HG03521 (cell line): ENCODE data around the gene CYP4F8.
"Not testable (repeated sequence)": the region's sequence is repeated elsewhere in the genome, so short reads cannot be mapped to it uniquely, and the experiment has no call there.

Source experiments
- ATAC-seq: cut with Tn5 transposase; IDR thresholded peaks from one replicate; pipeline ENCODE4 v1.9.1; 2021; ENCODE audit warnings: mild to moderate bottlenecking, moderate library complexity; ENCODE audit not compliant: unreplicated experiment

The CYP4F8 gene

GRCh38 chr19:15614507-15615379 is at the start of gene CYP4F8:
Gene CYP4F8 (plus strand): TSS chr19:15615218. CDS start chr19:15615617, 399 bp downstream.
- no peak for ATAC-seq

GRCh38 chr19:15570420-15570819 is 44.6 kb upstream of the CYP4F8 start:
- ATAC-seq: no peak

DNA sequence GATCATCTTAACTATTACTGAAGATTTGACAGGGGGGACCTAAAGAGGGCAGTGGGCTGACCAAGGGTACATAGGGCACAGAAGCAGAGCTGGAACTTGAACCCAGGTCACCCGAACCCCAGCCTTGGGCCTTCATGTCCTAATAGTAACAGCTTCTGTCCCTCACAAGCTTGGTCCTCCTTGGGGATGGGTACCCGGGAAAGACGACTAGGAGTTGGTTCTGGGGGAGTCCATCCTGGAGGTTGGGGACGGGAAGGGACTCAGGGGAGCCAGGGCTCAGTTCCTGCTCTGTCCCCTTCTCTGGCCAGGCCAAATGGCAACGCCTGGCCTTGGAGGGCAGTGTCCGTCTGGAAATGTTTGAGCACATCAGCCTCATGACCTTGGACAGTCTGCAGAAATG is 39.6 kb upstream of the CYP4F8 start:
- no peak for ATAC-seq

DNA sequence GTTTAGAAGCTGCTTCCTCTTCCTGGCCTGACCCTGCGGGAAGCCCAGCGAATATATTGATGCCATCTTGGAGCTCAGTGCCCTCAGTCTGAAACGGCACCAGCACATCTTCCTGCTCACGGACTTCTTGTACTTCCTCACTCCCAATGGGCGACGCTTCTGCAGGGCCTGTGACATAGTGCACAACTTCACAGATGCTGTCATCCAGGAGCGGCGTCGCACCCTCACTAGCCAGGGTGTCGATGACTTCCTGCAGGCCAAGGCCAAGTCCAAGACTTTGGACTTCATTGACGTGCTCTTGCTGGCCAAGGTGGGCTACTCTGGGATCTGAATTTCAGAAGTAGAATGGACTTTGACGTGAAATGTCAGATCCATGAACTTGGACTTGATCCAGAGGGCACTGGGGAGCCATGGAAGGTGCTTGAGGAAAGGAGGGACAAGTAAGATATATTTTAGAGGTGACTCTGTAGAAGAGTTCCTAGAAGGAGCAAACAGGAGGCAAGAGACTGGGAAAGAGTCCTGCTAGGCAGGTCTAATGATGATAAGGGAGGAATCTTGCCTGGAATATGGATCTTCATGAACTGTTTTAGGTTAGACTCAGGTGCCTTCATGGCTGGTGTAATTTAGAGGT is 38.4 kb upstream of the CYP4F8 start:
- ATAC-seq: no peak

DNA sequence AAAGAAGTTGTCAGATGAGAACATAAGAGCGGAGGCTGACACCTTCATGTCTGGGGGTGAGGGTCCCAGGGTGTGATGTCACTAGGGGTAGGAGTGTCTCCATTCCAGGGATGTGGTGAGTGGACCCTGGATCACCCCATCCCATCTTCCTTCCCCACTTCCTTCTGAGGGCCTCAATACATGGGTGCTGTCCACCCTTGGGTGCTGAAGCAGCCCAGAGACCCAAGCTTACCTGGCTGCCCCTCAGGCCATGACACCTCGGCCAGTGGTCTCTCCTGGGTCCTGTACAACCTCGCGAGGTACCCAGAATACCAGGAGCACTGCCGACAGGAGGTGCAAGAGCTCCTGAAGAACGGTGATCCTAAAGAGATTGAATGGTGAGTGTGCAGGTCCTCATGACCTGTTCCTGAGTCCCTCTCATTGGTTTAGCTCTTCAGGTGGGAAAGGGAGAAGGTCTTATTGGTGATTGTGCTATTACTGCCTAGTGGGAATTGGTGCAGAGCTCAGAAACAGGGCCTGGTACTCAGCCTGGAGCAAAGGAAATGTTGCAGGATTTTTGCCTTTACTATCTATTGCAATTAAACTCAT is 37.7 kb upstream of the CYP4F8 start:
- ATAC-seq: no peak

DNA sequence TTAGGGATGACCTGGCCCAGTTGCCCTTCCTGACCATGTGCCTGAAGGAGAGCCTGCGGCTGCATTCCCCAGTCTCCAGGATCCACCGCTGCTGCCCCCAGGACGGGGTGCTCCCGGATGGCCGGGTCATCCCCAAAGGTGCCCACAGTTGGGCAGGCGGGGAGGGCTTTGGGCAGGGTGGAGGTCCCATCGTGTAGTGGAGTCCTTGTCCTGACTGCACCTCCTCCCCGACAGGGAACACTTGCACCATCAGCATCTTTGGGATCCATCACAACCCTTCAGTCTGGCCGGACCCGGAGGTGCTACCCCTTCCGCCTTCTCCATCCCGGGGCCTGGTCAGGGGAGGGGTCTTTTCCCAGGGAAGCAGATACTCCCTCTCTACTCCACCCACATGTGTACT is 31.7 kb upstream of the CYP4F8 start:
- ATAC-seq: no peak

- no peak for ATAC-seq
These were observed 30.9 kb upstream of the CYP4F8 start for GRCh38 chr19:15584095-15584494.

GRCh38 chr19:15584541-15585115 is 30.4 kb upstream of the CYP4F8 start:
- ATAC-seq: no peak

- ATAC-seq: no peak
These were observed 27.4 kb upstream of the CYP4F8 start for GRCh38 chr19:15587663-15588062.

GRCh38 chr19:15588265-15588664 is 26.8 kb upstream of the CYP4F8 start:
- no peak for ATAC-seq

DNA sequence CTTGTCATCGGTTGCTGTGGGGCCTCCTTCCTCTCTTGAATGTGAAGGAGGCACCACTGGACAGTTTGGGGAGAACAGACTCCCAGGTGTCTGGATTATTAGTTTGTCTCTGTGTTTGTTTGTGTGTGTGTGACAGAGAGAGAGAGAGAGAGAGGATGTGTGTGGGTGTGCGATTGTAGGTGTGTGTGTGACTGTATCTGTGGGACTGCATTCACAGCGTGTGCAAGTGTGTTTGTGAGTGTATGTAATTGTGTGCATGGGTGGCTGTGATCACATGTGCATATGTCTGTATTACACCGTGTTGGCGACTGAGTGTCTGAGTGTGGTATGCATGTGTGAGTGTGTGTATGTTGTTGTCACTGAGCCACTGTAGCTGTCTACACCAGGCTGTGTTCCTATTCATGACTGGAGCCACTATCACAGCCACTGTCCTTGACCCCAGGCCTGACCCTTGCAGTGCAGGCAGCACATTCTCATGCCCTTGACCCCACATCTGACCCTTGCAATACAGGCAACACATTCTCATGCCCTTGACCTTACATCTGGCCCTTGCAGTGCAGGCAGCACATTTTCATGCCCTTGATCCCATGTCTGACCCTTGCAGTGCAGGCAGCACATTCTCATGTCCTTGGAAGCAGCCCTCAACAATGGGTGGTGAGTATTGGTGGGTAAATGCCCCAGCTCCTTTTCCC is 25.1 kb upstream of the CYP4F8 start:
- ATAC-seq: no peak

DNA sequence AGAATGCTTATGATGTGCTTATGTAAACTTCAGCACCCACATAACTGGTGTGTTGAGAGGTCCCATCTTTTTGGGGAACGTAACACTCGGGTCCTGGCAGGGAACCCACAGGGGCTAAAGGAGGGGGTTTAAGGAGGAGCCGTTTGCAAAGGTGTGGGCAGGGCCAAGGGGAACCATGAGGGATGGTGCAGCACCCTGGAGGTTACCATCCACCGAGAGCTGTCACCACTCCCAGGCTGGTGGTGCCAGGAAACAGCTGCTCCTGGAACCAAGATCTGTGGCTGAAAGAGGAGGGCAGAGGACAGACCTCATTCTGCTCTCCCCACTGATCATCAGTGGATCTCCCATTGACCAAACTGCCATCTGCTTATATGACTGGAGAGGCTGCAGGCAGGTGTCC is 23.2 kb upstream of the CYP4F8 start:
- ATAC-seq: no peak

DNA sequence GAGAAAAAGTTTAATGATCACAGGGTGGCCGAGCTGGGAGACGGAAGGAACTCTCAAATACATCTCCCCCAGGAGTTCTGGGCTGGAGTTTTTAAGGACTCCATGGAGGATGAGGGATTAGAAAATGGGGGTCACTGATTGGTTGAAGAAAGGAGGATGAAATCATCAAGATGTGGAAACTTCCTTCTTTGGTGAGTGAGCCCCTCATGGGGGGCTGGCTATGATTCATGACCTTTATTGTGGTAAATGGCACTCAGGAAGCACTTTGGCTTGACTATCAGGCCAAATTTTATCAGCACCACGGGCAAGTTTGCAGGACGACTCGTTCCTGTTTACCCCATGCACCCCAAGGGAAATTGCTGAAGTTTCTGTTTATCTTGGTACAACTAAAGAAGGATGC is 22.5 kb upstream of the CYP4F8 start:
- not testable (repeated sequence) for ATAC-seq

- not testable (repeated sequence) for ATAC-seq
These were observed 21.3 kb upstream of the CYP4F8 start for GRCh38 chr19:15593766-15594165.

GRCh38 chr19:15595069-15595468 is 19.9 kb upstream of the CYP4F8 start:
- ATAC-seq: no peak

DNA sequence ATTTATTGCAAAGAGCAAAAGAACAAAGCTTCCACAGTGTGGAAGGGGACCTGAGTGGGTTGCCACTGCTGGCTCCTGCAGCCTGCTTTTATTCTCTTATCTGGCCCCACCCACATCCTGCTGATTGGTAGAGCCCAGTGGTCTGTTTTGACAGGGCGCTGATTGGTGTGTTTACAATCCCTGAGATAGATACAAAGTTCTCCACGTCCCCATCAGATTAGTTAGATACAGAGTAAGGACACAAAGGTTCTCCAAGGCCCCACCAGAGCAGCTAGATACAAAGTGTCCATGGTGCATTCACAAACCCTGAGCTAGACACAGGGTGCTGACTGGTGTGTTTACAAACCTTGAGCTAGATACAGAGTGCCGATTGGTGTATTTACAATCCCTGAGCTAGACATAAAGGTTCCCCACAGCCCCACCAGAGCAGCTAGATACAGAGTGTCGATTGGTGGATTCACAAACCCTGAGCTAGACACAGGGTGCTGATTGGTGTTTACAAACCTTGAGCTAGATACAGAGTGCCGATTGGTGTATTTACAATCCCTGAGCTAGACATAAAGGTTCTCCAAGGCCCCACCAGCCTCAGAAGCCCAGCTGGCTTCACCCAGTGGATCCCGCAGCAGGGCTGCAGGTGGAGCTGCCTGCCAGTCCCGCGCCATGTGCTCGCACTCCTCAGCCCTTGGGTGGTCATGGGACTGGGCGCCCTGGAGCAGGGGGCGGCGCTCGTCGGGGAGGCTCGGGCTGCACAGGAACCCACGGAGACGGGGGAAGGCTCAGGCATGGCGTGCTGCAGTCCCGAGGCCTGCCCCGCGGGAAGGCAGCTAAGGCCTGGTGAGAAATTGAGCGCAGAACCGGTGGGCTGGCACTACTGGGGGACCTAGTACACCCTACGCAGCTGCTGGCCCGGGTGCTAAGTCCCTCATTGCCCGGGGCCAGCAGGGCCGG is 6.8 kb upstream of the CYP4F8 start:
- ATAC-seq: not testable (repeated sequence)

- ATAC-seq: no peak
These were observed 5.8 kb upstream of the CYP4F8 start for GRCh38 chr19:15609261-15609660.

DNA sequence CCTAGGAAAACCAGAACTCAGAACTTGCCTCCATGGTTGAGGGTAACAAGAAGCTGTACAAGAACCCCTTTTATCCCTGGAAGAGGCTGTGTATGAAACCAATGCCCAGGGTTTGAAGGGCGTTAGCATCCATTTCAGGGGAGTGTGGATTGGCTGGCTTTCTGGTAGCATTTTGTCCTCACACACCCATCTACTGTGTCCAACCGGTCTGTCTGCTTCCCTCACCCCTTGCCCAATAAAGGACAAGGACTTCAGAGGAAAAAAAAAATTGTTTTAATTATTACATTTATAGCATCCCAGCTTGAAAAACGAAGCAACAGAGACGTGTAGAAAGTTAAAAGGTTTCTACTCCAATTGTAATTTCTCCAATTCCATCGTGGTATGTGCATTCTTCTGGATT is 2.7 kb upstream of the CYP4F8 start:
- ATAC-seq: no peak

DNA sequence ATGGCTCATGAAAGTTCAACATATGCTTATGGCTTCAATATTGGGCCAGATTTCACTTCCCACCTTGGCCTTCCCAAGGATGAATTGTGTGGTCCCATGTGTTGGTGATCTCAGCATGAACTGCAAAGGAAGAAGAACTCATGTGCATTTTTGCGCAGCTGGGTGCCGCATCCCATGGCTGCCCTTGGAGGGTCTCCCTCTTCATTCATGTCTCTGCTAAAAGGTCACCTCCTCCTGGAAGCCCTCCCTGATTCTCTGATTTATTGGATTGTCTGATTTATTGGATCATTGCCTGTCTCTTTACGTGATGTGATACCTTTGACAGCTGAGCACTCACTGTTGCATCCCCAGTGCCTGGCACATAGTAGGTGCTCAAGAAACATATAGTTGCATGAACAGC is 1.7 kb upstream of the CYP4F8 start:
- no peak for ATAC-seq

GRCh38 chr19:15615526-15615925 is 508 bp downstream of the CYP4F8 start:
- no peak for ATAC-seq
